ENCODE measurements around the gene RNASE8.
A peak's percentile ranks its signal among the peaks of the same experiment; 100 is the strongest.

Gene RNASE8

DNA sequence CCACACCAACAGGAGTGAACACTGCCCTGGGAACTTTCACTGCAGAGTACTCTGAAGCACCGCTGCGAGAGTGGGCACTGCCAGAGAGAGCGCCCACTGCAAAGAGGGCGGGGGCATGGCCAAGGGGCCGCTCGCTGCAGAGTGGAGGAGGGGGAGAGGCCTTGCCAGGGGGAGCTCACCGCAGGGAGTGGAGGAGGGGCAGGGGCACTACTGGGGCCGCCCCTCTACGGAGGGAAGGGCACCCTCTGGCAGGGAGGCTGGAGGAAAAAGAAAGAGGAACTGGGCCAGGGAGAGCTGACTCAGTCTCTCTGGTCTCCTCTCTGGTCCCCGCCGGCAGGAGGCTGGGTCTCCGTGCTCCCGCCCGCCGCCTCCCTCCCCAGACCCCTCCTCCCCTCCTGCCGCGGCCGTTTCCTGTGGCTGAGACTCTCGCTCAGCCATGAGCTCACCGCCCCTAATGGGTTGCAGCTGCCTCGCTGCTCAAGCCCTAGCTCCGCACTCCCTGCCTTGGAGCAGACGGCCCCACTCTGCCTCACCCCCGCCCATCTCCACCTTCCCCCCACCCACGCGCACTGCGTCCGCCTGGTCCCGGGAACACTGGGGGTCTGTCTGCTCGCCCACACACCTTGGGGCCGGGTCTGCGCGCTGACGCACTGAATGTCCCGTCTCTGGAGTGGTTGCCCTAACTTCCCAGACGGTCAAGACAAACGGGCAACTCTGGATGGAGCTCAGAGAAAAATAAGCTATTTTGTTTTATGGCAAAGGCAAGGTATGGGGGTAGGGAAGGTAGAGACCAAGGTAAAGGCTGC, 13.8 kb downstream of the RNASE8 start:
- FAIRE-seq (peak; percentile 75), DNase-seq (ENCODE audit: insufficient read length, low spot score) (peak; percentile 73)

DNA sequence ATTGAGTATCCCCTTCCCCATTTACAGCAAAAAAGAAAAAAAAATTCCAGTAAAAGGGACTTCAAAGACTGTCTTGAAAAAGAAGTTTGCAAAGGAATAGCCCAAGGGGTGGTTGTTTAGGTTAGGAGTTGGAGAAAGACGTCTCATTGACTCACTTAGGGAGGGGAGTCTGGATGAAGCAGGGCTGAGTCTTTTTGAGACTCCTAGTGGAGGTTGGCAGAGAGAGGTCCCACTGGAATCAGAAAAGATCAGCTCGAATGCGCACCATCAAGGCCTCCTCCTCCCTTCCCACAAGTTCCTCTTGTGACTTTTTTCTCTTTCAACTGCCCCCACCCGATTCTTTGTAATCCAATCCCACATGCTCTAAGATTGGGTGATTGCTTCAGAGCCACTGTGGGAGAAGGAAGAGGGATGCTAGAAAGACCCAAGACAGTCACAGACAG, 14.4 kb downstream of the RNASE8 start:
- FAIRE-seq (no peak), DNase-seq (ENCODE audit: insufficient read length, low spot score) (no peak)

DNA sequence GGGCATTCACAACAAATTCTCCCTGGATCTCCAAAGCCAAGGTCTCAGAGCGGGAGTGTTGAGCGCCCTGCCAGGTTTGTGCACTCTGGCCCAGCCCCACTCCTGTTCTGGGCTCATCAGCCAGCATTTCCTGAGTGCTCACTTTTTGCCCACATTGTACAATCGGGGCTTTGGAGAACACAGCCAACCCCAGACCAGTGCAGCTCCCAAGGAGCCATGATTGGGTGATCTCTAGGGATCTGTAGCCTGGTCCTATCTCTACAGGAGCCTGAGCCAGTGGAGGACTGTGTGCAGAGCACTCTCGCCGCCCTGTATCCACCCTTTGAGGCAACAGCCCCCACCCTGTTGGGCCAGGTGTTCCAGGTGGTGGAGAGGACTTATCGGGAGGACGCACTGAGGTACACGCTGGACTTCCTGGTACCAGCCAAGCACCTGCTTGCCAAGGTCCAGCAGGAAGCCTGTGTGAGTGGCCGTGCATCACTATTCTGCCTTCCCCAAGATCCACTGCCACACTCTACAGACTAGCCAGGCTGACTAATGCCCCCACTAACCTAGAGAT, 15.2 kb downstream of the RNASE8 start:
- DNase-seq (ENCODE audit: insufficient read length, low spot score) (no peak), FAIRE-seq (no peak)

DNA sequence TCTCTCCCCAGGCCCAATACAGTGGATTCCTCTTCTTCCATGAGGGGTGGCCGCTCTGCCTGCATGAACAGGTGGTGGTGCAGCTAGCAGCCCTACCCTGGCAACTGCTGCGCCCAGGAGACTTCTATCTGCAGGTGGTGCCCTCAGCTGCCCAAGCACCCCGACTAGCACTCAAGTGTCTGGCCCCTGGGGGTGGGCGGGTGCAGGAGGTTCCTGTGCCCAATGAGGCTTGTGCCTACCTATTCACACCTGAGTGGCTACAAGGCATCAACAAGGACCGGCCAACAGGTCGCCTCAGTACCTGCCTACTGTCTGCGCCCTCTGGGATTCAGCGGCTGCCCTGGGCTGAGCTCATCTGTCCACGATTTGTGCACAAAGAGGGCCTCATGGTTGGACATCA, 16.3 kb downstream of the RNASE8 start:
- DNase-seq (ENCODE audit: insufficient read length, low spot score) (no peak), FAIRE-seq (no peak)

DNA sequence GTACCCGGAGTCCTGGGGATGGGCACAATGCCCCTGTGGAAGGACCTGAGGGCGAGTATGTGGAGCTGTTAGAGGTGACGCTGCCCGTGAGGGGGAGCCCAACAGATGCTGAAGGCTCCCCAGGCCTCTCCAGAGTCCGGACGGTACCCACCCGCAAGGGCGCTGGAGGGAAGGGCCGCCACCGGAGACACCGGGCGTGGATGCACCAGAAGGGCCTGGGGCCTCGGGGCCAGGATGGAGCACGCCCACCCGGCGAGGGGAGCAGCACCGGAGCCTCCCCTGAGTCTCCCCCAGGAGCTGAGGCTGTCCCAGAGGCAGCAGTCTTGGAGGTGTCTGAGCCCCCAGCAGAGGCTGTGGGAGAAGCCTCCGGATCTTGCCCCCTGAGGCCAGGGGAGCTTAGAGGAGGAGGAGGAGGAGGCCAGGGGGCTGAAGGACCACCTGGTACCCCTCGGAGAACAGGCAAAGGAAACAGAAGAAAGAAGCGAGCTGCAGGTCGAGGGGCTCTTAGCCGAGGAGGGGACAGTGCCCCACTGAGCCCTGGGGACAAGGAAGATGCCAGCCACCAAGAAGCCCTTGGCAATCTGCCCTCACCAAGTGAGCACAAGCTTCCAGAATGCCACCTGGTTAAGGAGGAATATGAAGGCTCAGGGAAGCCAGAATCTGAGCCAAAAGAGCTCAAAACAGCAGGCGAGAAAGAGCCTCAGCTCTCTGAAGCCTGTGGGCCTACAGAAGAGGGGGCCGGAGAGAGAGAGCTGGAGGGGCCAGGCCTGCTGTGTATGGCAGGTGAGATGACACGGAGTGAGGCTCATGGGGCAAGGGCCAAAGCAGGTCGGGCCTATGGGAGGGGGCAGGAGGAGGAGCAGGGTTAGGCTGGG, 17.0 kb downstream of the RNASE8 start:
- FAIRE-seq, result no peak
- DNase-seq (ENCODE audit: insufficient read length, low spot score), result no peak

DNA sequence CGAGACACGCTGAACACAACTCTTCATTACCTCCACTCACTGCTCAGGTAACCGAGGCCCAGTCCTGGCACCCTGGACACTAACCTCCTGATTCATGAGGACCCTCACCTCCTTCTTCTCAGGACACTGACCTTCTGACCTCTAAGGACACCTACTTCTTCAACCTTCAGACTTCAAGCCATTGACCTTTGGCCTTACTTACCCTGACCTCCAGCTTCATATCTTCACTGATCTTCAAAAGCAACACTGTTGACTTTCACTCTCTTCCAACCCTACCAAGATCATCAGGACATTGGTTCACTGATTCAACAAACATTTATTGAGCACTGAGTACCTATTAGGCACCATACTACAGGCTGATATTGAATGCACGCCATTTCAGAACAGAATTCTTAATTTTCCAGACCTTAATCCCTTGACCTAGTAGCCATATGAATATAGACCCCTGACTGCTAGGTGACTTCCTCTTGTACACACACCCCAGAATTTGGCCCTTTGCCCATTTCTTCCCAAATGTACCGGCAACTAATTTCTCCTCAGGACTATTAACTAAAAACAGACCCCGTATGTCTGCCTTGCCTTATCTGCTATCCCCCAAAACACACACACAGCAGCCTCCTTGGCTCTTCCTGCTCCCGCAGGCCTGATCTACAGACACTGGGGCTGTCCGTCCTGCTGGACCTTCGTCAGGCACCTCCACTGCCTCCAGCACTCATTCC, 18.3 kb downstream of the RNASE8 start:
- no peak for FAIRE-seq
- DNase-seq (ENCODE audit: insufficient read length, low spot score), result no peak

DNA sequence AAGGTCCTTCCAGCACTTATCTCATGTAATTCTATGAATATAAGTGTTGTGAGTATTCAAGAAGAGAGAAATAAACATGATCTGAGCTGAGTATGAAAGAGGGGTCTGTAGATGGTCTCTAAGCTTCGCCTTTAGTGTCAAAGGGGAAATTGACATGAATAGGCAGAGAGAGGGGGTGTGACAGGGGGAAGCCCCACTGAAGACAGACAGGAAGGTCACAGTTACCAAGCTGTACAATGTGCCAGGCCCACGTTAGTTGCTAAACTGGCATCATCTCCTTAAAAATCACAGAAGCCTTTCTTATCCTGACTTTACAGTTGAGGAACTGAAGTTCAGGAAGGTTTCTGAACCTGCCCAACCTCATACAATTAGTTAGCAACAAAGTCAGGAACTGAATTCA, 20.1 kb downstream of the RNASE8 start:
- DNase-seq (ENCODE audit: insufficient read length, low spot score) (no peak), FAIRE-seq (no peak)

DNA sequence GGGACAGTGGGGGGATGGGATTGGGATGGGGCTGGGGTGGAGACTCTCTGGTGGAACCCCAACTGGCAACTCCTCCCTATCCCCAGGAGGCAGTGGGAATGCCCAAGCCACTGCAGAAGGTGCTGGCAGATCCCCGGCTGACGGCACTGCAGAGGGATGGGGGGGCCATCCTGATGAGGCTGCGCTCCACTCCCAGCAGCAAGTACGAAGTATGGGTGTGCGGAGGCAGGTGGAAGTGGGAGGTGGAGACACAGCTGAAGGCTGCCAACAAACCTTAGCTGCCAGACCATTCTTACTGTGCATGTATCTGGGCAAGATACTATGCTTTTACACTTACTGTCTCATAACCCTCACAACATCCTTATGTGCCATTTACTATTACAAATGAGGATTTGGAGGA, 20.7 kb downstream of the RNASE8 start:
- no peak for FAIRE-seq
- no peak for DNase-seq (ENCODE audit: insufficient read length, low spot score)

DNA sequence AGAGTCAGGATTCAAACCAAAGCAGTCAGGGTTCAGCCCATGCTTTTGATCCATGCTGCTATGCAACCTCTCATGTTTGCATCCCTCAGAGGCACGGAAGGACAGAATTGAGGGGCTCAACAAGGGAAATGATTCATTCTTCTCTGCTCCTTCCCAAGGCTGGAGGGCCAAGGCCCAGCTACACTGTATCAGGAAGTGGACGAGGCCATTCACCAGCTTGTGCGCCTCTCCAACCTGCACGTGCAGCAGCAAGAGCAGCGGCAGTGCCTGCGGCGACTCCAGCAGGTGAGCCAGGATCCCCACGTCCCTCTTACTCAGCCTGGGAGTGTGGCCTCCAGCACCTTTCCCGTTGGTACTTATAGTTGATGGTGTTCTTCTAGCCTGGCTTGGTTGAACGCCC, 21.1 kb downstream of the RNASE8 start:
- FAIRE-seq (no peak), DNase-seq (ENCODE audit: insufficient read length, low spot score) (no peak)

DNA sequence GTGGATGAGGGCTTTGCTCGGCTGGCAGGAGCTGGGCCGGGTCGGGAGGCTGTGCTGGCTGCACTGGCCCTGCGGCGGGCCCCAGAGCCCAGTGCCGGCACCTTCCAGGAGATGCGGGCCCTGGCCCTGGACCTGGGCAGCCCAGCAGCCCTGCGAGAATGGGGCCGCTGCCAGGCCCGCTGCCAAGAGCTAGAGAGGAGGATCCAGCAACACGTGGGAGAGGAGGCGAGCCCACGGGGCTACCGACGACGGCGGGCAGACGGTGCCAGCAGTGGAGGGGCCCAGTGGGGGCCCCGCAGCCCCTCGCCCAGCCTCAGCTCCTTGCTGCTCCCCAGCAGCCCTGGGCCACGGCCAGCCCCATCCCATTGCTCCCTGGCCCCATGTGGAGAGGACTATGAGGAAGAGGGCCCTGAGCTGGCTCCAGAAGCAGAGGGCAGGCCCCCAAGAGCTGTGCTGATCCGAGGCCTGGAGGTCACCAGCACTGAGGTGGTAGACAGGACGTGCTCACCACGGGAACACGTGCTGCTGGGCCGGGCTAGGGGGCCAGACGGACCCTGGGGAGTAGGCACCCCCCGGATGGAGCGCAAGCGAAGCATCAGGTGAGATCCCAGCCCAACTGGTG, 24.0 kb downstream of the RNASE8 start:
- DNase-seq (ENCODE audit: insufficient read length, low spot score) (no peak), FAIRE-seq (no peak)

DNA sequence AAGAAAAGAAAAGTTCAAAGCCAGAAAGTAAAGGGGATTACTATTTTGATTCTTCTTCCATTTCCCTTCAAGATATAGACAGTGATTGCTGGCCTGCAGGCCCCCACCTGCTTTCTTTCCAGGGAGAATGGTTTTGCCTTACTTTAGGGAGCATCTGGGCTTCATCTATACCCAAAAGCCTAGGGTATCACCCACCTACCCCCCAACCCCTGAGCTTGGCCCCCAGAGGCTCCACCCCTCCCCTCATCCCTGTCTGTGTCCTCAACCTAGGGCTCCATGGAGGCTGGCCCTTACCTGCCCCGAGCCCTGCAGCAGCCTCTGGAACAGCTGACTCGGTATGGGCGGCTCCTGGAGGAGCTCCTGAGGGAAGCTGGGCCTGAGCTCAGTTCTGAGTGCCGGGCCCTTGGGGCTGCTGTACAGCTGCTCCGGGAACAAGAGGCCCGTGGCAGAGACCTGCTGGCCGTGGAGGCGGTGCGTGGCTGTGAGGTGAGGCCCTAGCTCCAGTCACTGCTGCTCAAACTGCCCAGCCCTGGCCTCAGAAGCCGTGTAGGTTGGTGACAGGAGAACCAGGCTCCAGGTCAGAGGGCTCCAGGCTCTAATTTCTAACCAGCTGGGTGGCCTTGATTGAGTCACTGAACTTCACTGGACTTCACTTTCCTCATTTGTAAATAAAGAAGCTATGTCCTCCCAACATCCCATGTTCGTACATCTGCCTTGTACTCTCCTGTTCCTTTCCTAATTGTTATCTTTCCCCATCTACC, 26.1 kb downstream of the RNASE8 start:
- FAIRE-seq (no peak), DNase-seq (ENCODE audit: insufficient read length, low spot score) (no peak)

DNA sequence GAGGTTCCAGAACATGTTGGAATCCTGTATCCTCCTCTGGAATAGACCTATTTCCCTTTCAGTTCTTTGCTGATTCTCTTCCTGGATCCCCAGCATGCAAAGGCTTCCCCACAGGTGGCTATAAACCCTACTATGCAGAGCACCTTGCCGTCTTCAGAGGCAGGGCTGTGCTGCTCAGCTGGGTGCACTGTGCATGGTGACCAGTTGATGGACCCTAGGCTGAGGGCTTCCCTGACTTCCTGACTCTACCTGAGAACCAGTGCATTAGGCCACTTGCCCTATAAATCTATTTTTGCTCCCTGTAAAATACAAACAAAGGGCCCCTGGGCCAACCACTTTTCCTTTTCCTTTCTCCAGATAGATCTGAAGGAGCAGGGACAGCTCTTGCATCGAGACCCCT, 26.8 kb downstream of the RNASE8 start:
- FAIRE-seq (no peak), DNase-seq (ENCODE audit: insufficient read length, low spot score) (no peak)

DNA sequence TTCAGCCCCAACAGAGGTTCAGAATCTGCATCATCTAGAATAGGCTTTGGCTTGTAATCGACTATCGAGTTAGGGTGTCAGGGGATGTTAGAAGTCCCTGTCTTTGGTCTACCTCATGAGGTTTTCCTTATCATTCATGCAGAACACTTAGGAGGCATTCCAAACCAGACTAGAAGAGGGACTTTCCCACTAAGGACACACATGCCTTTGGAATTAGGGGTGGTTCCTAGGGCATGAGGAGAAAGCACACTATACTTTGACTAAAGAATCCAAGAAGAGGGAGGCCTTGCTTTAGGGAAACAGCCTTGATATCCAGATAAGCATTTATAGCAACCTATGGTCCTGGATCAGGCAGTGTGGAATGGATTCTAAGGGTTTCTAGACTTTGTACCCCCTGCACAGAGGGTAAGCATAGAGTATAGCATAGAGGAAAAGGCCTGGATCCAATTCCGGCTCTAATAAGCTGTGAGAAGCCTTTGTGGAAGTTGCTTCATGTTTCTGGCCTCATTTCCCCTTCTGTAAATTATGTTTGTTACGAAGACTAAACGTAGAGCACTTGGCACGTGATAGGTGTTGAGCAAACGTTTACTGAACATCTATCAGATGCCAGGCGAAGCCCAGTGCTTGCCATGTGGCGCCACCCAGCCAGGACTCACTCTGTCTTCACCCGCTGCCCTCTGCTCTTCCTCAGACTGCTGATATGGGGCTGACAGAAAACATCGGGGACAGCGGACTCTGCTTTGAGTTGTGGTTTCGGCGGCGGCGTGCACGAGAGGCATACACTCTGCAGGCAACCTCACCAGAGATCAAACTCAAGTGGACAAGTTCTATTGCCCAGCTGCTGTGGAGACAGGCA, 27.6 kb downstream of the RNASE8 start:
- FAIRE-seq, result no peak

DNA sequence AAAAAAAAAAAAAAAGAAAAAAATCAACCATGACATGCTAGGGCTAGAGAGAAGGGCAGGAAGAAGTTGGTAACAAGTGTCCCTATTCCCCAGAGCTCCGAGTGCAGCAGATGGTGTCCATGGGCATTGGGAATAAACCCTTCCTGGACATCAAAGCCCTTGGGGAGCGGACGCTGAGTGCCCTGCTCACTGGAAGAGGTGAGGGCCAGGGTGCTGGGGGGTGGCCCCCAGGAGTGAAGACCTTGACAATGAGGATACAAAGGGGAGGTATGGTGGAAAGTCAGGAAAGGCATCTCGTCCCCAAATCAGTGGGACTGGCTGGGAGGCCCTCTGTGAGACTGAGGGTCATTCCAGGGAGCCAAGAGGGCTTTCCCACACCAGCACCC, 29.3 kb downstream of the RNASE8 start:
- FAIRE-seq, result no peak
- no peak for DNase-seq (ENCODE audit: insufficient read length, low spot score)

More for the DNA sequence above, 27.6 kb downstream of the RNASE8 start:
- DNase-seq (ENCODE audit: insufficient read length, low spot score), result no peak

DNA sequence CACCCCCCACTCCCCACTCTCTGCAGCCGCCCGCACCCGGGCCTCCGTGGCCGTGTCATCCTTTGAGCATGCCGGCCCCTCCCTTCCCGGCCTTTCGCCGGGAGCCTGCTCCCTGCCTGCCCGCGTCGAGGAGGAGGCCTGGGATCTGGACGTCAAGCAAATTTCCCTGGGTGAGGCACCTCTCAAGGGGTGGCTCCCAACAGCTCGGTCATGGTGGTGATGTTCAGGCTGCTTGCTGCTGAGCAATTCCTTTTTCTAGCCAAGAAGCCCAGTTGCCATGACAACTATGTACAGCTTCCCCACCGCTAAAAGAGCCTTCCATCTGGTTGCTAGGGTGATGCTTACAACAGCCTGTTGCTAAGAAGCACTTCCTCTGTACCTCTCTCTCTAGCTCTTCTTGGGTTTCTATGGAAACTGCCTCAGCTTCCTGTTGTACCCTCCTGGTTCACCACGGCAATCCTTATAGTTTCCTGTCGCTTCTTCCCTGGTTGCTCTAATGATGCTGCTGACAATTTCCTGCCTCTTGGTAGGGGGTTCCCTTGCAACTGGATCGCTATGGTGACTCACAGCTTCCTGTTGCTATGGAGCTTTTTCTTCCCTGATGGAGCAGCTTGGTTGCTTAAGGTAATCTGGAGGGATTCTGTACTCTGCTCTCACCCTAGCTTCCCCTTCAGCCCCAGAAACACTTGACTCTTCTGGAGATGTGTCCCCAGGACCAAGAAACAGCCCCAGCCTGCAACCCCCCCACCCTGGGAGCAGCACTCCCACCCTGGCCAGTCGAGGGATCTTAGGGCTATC, 29.9 kb downstream of the RNASE8 start:
- DNase-seq (ENCODE audit: insufficient read length, low spot score), result peak; percentile 52
- FAIRE-seq, result no peak

DNA sequence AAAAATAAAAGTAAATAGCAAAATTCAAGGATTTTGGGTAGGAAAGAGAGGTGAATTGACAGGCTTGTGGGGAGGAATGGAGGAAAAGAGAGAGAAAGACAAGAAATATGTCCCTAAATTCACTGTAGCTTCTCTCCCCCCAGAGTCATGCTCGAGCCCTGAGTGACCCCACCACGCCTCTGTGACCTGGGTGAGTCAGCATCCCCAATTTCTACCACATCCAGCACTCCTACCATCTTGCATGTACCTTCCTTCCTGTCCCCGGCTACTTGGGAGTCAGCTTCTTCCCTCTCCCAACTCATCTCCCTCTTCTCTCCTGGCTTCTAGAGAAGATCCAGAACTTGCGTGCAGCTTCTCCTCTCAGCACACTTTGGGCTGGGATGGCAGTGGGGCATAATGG, 31.1 kb downstream of the RNASE8 start:
- FAIRE-seq (no peak), DNase-seq (ENCODE audit: insufficient read length, low spot score) (no peak)

DNA sequence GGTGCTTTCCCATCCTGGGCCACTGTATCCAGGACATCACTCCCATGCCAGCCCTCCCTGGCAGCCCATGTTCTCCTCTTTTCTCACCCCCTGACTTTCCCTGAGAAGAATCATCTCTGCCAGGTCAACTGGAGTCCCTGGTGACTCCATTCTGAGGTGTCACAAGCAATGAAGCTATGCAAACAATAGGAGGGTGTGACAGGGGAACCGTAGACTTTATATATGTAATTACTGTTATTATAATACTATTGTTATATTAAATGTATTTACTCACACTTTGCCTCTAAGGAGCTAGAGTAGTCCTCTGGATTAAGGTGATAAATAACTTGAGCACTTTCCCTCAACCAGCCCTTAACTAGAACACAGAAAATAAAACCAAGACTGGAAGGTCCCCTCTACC, 31.6 kb downstream of the RNASE8 start:
- FAIRE-seq (no peak), DNase-seq (ENCODE audit: insufficient read length, low spot score) (no peak)

DNA sequence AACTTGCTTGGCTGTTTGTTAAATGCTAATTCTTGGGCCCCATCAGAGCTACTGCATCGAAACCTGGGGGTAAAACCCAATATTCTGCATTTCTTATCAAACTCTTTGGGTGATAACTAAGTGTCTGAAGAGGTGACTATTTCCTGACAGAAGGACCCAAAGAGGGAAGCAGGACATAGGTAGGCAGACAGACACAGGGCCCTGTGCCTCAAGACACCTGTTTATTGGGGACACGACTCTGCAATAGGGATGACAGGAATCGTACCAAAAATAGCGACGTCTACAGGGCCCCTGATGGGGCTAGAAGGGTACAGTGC, 32.2 kb downstream of the RNASE8 start:
- no peak for FAIRE-seq
- DNase-seq (ENCODE audit: insufficient read length, low spot score), result no peak
